Measurements from ENCODE around the gene TBCK. TPM values are rescaled to one million over a fixed set of nuclear protein-coding genes. Genes with fewer than 3 reads are reported as not detected.

TBCK gene
- total RNA-seq, 2 donors from 2014 or later: 15.7 to 18.8 TPM

DNA sequence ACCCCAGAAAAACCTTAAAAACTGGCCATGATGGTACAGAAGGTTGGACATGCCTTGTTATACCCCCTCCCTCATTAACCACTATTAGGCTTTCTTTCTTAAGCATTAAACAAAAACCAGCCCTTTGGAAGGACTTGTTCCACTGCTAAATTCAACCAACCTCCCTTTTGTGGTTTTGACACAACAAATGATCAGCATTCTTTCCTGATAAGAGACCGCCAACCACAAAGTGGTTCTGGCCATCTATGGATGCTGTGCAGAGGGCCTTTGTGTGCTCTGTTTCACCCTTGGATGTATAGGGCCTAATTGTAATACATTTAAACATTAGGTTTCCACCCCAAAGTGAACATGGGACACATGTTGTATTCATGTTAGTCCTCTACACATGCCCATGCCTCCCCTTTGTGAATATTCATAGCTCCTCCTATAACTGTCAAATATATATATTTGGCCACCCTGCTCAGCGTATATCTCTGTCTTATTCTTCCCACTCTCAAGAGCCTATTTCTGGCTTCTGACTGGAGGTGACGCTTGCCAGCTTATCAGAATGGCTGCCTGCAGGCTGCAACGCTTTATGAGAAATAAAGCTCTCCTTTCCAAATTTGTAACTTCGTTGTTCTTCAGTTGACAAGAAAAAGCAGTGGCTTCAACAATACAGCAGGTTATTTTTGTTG lies 294.1 kb downstream of the TBCK start:
- Histone ChIP-seq H3K27ac (peak overlapping the region in 1 of 2 donors; percentile 6), H3K27me3 (no peaks in the 10 kb centered on the region)
- no peak for DNase-seq (ENCODE audit: low spot score)

GRCh38 chr4:106019771-106020170 lies 296.2 kb downstream of the TBCK start:
- TF ChIP-seq, protein P1, sequence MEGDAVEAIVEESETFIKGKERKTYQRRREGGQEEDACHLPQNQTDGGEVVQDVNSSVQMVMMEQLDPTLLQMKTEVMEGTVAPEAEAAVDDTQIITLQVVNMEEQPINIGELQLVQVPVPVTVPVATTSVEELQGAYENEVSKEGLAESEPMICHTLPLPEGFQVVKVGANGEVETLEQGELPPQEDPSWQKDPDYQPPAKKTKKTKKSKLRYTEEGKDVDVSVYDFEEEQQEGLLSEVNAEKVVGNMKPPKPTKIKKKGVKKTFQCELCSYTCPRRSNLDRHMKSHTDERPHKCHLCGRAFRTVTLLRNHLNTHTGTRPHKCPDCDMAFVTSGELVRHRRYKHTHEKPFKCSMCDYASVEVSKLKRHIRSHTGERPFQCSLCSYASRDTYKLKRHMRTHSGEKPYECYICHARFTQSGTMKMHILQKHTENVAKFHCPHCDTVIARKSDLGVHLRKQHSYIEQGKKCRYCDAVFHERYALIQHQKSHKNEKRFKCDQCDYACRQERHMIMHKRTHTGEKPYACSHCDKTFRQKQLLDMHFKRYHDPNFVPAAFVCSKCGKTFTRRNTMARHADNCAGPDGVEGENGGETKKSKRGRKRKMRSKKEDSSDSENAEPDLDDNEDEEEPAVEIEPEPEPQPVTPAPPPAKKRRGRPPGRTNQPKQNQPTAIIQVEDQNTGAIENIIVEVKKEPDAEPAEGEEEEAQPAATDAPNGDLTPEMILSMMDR (IDR thresholded peaks at IDR 0.05): no peak
- Histone ChIP-seq H3K27ac (no peak overlapping the region), H3K4me3 (no peak overlapping the region), H3K36me3 (no peaks in the 10 kb centered on the region), H3K27me3 (no peaks in the 10 kb centered on the region), H3K9me3 (no peaks in the 10 kb centered on the region), H3K4me1 (no peaks in the 10 kb centered on the region)
- DNase-seq (ENCODE audit: low spot score): no peak

More for the DNA sequence above, 294.1 kb downstream of the TBCK start:
- TF ChIP-seq, protein P1 (IDR thresholded peaks at IDR 0.05): no peak
- no peaks in the 10 kb centered on the region for H3K36me3 ChIP-seq
- no peaks in the 10 kb centered on the region for H3K4me1 ChIP-seq
- H3K9me3 ChIP-seq: no peaks in the 10 kb centered on the region
- H3K4me3 ChIP-seq: no peak overlapping the region

- TF ChIP-seq, protein P1 (IDR thresholded peaks at IDR 0.05): no peak
- Histone ChIP-seq H3K27me3 (no peaks in the 10 kb centered on the region), H3K4me3 (no peak overlapping the region), H3K9me3 (no peaks in the 10 kb centered on the region), H3K4me1 (no peaks in the 10 kb centered on the region), H3K27ac (no peak overlapping the region), H3K36me3 (no peaks in the 10 kb centered on the region)
- no peak for DNase-seq (ENCODE audit: low spot score)
These were observed 298.0 kb downstream of the TBCK start for GRCh38 chr4:106017975-106018374.

DNA sequence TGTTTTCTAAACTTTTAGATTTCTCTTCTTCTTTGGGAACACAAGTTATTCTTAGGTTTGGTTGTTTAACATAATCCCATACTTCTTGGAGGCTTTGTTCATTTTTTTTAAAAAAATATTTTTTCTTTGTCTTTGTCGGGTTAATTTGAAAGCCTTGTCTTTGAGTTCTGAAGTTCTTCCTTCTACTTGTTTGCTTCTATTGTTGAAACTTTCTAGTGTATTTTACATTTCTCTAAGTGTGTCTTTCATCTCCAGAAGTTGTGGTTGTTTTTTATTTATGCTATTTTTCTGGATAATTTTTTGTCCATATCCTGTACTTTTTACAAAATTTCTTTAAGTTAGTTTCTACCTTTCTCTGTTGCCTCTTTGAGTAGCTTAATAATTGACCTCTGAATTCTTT lies 304.6 kb downstream of the TBCK start:
- Histone ChIP-seq H3K27ac (no peak overlapping the region), H3K36me3 (no peaks in the 10 kb centered on the region), H3K9me3 (peaks cover 0 to 25% of the 10 kb centered on the region in 2 donors), H3K4me3 (no peak overlapping the region), H3K4me1 (no peaks in the 10 kb centered on the region), H3K27me3 (no peaks in the 10 kb centered on the region)
- TF ChIP-seq, protein P1 (IDR thresholded peaks at IDR 0.05): no peak
- DNase-seq (ENCODE audit: low spot score): no peak

GRCh38 chr4:106010761-106011160 lies 305.2 kb downstream of the TBCK start:
- DNase-seq (ENCODE audit: low spot score): no peak
- Histone ChIP-seq H3K36me3 (no peaks in the 10 kb centered on the region), H3K27ac (no peak overlapping the region), H3K27me3 (no peaks in the 10 kb centered on the region), H3K9me3 (peaks cover 0 to 25% of the 10 kb centered on the region in 2 donors), H3K4me3 (no peak overlapping the region), H3K4me1 (no peaks in the 10 kb centered on the region)
- TF ChIP-seq, protein P1 (IDR thresholded peaks at IDR 0.05): no peak

- no peak overlapping the region for H3K4me3 ChIP-seq
- DNase-seq (ENCODE audit: low spot score): no peak
- no peaks in the 10 kb centered on the region for H3K36me3 ChIP-seq
- H3K27ac ChIP-seq: no peak overlapping the region
- H3K4me1 ChIP-seq: no peaks in the 10 kb centered on the region
- TF ChIP-seq, protein P1 (IDR thresholded peaks at IDR 0.05): no peak
- no peaks in the 10 kb centered on the region for H3K9me3 ChIP-seq
- no peaks in the 10 kb centered on the region for H3K27me3 ChIP-seq
These were observed 313.0 kb downstream of the TBCK start for GRCh38 chr4:106002994-106003393.
